Adrenal gland (tissue), 5 donors: Measurements from ENCODE around the gene CABCOCO1.

ENCODE experiments used
- POLR2A ChIP-seq, 2 donors: fragments of 450-650 bp; IDR thresholded peaks; one replicate each; pipeline ENCODE4 v1.6.1; 2017; ENCODE audit warnings: antibody characterized with exemption in 2 of 2, mild to moderate bottlenecking in 2 of 2, moderate library complexity in 1 of 2
- TF ChIP-seq, protein P1 (sequence below), 6 experiments: fragments of 450-650 bp in 4 of 6; fragments of 200-600 bp in 2 of 6; sonication (generic) in 1 of 6; IDR thresholded peaks; 1 replicate in 5 of 6; 2 replicates in 1 of 6; pipeline versions ENCODE4 v1.5.1 to v1.8.0; 2016 to 2021; ENCODE audit warnings: antibody characterized with exemption in 6 of 6, mild to moderate bottlenecking in 2 of 6, moderate library complexity in 1 of 6
- donor health status: DM: no; HTN: no; CAD: no.

DNA sequence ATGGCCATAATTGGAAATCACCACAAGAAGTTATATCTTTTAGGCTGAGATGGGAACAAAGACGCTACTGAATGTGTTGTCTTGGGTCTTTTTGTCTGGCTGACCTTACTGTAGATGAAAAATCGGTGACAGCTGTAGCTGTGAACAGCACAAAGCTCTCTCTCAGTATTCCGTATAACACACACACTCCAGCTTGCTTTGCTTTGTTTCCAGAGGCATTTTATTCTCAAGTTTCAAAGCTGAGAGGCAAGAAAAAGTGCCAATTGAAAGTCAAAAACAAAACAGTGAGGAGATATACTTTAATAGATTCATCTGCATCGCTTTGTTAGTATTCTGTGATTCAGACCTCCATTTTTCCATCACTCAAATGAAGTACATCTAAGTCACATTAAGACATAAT, 39.6 kb upstream of the CABCOCO1 start:
- TF ChIP-seq, protein P1, sequence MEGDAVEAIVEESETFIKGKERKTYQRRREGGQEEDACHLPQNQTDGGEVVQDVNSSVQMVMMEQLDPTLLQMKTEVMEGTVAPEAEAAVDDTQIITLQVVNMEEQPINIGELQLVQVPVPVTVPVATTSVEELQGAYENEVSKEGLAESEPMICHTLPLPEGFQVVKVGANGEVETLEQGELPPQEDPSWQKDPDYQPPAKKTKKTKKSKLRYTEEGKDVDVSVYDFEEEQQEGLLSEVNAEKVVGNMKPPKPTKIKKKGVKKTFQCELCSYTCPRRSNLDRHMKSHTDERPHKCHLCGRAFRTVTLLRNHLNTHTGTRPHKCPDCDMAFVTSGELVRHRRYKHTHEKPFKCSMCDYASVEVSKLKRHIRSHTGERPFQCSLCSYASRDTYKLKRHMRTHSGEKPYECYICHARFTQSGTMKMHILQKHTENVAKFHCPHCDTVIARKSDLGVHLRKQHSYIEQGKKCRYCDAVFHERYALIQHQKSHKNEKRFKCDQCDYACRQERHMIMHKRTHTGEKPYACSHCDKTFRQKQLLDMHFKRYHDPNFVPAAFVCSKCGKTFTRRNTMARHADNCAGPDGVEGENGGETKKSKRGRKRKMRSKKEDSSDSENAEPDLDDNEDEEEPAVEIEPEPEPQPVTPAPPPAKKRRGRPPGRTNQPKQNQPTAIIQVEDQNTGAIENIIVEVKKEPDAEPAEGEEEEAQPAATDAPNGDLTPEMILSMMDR (IDR thresholded peaks at IDR 0.05), result no peak
- no peak for TF ChIP-seq POLR2A (IDR thresholded peaks at IDR 0.05)
